HG02763 (cell line): ENCODE results near the gene CDH4.
"Not testable (repeated sequence)": the region's sequence is repeated elsewhere in the genome, so short reads cannot be mapped to it uniquely, and the experiment has no call there.

Experiments
- ATAC-seq: cut with Tn5 transposase; IDR thresholded peaks from one replicate; pipeline ENCODE4 v1.9.1; 2021; ENCODE audit warnings: mild to moderate bottlenecking, moderate library complexity; ENCODE audit not compliant: unreplicated experiment

The CDH4 gene

DNA sequence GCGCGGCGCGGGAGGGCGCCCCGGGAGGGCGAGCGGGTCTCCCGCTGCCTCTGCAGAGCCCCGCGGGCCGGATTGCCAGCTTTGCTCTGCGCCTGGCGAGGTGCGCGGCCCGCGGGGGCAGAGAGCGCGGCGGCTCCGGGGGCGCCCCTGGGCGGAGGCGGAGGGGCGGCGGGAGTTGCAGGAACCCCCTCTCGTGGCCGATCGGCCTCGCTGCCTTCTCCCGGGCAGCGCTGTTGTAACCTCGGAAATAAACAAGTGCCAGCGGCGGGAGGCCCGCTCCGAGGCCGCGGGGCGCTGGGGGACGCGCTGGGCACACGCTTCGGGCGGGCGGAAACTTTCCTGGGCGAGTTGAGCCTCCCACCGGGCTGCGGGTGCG is 1.2 kb downstream of the CDH4 start:
- ATAC-seq = no peak

DNA sequence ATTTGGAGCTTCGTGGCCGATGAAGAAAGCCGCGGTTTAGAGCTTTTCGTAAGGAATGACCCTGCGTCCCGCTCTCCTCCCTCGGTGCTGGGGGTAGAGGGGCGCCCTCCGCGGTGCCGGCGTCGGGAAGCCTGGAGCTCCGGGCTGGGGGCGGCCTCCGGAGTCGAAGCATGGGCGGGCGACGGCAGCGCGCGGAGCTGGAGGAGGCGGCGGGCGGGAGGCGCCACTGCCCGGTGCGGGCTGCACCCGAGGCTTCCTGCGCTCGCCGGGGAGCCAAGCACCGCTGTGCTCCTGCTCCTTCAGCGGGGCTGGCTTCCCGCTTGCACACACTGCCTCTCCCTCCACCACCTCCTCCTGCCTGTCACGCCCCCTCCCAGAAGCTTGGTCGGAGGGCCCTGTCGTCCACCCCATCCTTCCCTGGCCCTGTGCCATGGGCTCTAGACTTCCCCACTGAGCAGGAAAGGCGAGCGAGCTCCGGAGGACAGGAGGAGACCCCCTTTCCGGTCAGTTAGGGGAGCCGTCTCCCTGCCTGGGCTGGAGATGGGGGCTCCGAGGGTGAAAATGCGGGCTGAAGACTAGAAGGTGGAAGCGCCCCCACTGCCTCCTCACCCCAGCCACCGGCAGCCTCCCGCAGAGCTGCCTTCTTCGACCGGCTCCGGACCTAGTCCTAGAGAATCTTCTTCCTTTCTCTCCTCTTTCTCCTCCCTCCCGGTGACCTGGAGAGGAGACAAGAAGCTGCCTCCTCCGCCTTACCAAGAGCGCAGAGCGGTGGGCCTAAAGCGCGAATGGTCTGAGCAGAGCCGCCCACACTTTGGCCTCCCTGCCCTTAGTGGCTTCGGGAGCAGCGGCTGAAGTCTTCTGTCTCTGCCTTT is 1.8 kb downstream of the CDH4 start:
- no peak for ATAC-seq

DNA sequence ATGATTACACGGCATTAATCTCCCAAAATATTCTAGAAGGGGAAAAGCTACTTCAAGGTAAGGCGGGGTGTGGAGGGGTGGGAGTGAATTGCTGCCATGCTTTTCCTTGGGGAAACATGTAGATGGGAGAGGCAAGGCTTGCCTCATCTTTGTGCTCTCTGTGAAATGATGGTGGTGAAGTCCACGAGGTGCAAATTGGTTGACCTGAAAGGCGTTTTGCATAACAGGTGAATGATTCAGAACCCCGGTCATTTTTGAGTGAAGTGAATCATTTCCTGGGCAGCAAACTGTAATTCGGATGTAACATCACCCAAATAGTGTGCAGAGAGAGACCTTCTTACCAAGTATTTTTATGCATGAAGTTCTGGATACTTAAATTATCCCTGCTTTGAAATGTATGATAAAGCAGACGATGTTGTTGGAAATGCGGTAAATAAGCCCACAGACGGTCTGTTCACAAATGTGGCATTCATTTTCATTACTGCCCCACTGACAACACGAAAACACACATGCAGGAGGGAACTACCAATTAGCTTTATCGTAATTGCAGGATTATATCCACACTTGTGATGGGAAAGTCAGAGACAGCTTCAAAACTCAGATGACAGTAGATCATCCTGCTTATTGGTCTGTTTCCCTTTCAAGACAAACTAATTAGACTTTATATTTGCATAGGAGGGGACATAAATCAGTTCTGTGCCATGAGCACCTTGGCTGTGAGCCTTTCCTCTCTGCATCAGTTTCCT is 3.0 kb downstream of the CDH4 start:
- ATAC-seq = no peak

DNA sequence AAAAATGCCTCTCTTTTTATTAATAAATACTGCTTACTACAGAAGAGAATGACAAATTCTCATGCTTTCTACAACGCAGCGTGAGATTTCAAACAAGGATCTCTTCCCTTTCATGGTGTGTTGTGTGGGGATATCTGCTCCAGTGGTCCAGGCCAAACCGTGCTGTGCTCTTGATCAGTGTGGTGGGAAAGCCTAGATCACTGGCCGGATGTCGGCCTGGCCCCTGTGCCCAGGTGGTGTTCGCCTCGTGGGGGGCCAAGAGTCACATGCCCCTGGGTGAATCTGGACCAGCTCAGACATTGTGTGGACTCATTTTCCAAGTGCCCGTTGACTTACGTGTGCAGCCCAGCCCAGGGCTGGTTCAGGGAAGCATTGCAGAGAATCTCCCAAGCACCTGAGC is 4.3 kb downstream of the CDH4 start:
- ATAC-seq = no peak

DNA sequence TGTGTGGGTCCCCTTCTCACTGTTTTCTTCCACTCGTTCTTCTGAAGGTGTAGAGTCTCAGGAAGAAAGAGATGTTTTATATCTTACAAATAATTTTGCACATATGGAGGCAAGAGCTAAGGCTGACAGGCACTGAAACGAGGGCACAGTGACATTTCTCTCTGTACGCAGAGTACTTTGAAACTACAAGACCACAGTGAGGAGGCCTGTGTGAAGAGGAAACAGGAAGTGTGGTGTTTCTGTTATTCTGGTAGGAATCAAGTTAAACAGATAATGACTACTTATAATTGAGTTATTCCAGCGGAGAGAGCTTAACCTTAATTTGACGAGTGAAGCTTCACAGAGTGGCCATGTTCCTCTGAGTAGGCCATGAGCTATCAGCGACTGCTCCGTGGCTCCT is 4.8 kb downstream of the CDH4 start:
- ATAC-seq = no peak

DNA sequence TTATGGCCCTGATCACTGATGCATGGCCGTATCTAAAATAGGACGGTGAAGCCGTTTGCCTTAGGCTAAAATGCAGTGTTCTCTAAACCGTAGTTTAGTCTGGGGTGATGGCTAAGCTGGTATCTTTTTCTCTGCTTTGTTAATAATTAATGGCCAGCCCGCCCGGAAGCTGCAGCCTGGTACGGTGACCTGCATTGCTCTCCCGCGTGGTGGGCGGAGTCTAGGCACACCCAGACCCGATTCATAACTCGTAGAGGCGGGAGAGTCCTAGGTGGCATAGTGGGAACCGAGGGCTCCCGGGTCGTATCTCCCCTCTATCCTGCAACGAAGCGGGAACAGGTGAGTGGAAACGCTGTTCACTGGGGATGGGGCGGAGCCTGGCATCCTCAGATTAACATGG is 5.5 kb downstream of the CDH4 start:
- ATAC-seq = no peak

DNA sequence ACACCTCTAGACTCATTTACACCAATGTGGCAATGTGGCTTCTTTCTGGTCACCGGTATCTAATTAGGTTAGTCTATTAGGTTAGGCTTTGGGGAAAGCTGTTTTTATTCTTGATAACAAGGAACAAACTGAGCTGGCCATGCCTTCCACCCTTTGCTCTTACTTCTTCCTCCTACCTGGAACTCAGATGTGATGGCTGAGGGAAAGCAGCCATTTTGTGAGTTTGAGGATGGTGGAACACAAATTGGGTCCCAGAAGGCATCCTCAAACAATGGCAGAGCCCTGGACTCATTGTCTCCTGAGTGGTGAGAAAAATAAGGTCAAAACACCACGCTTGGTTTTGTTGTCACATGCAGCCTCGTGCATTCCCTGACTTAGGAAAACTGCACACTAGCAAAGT is 7.7 kb downstream of the CDH4 start:
- ATAC-seq = no peak

DNA sequence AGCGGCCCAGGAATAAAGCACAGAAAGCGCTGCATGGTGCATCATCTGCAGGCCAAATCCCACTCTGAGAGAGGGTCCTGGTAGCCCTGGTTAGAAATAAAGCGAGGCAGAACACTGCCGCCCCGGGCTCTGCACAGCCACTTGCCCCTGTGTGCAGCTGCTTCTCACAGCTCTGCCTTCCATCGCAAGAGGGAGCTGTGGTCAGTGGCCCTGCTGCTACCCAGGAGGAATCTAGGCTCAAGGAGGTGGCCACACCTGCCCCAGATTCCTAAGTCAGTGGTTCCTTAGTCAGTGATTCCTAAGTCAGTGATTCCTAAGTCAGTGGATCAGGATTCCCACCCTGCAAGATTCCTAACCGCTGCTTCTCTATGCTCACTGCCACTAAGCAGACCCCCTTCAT is 8.8 kb downstream of the CDH4 start:
- ATAC-seq = no peak

DNA sequence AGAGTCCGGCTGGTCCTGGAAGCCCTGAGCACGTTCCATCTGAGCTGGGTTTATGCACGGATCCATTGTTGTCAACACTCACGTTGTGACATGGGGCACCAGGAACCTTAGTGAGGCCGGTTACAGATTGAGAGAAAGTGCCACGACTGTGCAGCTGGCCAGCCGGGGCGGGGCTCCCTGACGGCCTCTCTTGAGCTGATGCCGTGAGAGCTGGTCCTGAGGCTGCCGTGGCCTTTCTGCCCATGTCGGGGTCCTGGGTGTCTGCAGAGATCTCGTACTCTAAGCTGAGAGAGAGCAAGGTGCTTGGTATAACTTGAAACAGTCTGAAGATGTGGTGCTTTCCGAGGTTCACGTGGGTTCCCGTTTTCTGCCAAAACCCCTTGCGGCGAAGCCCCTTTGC is 10.0 kb downstream of the CDH4 start:
- ATAC-seq = no peak

DNA sequence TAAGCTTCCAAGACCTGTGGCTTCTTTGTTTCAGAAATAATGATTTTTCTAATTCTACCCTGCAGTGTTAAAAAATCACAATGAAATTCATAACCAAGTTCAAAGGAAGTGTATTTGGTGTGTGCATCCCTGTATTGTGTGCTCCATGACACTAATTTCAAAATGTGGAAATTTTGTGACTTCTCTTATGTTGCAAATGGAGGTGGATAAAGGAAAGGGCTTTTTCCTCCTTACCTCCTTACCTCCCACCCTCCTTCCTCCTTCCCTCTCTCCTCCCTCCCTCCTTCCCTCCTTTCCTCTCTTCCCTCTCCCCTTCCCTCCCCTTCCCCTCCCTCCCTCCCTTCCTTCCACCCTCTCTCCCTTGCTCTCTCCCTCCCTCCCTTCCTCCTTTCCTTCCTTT is 10.5 kb downstream of the CDH4 start:
- ATAC-seq = no peak

DNA sequence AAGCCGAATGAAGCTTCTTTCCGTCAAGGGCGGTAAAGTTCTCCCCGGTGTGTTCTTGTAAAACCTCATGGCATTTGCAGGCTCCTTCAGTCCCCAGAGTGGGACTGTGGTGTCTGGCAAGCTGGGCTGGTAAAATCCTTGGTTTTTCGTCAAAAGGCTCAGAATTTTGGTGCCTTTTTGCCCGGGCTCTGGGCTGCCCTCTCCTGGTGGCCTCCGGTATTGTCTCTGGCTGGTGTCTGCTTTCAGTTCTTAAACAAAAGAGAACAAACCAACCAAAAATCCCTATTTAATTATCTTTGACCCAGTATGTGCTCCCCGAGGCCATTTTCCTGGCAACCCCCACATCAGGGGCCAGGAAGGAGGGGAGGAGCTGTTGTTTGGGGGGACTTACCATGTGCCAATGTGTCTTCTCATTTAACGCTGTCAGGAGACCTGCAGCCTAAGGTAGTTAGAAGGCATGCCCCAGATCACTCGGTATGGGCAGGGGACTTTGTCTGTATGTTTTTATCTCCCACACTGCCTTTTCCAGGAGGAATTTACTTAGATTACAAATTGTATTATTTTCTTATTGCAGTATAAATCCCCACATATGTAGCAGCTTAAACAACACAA is 11.1 kb downstream of the CDH4 start:
- no peak for ATAC-seq

DNA sequence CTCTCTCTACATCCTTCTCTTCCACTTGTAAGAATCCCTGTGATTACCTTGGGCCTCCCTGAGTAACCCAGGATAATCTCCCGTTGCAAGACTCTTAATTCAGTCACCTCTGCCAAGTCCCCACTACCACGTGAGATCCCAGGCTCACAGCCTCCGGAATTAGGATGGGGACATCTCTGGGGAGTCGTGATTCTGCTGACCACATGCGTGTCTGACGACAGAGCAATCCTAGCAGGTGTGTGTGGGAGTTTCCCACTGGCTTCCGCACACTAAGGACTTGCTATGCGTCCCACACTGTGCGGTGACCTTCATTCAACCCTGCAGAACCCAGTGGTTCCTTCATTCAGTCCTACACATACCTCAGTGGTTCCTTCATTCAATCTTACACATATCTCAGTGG is 11.9 kb downstream of the CDH4 start:
- no peak for ATAC-seq

DNA sequence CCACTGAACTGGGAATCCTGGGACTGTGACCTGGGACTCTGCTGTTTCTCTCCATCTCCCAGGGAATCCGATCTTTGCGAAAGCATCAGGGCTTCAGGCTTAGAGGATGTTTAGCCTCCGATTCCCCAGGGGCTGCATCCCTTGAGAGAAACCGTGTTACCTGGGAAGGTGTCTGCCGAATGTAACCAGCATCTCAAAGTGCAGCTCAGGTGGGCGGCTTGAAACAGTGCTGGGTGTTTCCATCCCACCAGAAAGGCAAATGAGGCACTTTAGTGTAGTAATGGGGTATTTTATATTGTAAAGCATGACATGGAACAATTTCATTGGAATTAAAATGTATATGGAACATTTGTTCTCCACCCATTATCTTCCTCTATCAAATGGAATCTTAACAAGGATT is 15.2 kb downstream of the CDH4 start:
- ATAC-seq = no peak

DNA sequence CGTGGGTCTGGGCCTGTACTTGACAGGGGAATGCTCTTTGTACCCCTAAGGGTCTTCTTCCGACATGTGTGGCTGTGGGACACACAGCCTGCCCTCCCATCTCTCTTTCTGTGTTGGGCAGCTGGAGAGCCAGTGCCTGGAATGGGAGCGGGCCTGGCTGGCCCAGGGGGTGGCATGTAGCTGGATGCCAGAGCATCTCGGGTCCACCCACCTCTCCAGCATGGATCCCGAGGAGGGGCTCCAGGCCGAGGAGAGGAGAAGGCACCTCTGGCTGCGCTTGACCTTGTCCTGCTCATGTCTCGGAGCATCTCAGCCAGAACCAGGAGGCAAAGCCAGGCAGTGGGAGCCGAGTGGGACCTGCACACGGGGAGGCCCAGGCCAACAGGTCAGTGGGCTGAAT is 16.0 kb downstream of the CDH4 start:
- ATAC-seq = no peak

DNA sequence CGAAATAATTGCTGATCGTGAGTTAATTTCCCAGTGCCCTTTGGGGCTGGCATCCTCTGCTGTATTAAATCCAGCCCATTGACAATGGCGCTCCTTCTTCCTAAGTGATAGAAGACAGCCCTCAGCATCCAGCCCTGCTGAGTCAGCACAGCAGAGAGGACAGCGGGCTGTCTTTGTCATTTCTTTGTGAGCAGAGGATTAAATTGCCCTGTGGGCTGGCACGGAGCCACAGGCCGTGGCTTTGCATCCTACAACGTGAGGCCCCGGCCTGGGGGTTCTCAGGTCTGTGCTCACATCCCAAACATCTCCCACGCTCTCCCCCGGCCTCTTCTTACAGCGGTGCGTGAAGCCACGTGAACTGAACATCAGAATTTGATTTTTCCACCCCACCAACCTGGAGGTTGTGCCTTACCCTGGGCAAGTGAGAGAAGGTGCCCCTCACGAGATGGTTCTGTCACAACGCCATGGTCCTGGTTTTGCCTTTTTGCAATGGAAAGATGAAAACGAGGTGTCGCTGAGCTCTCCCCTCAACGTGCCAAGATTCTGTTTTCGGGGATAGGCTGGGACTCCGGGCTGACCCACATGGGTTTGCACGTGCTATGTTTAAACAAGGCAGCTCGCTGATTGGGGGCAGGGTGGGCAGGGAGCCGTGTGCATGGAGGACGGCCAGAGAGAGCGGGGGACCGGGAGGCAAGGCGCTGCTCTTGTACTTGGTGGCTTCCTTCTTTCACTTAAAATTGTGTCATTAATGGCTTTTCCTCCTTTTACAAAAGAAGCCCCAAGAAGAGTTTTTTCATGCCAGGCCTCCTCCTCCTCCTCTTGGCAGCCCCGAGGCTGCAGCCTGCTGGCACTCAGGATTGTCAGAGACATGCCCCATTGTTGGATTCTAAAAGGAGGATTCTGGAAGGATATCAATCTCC is 19.5 kb downstream of the CDH4 start:
- ATAC-seq = no peak

DNA sequence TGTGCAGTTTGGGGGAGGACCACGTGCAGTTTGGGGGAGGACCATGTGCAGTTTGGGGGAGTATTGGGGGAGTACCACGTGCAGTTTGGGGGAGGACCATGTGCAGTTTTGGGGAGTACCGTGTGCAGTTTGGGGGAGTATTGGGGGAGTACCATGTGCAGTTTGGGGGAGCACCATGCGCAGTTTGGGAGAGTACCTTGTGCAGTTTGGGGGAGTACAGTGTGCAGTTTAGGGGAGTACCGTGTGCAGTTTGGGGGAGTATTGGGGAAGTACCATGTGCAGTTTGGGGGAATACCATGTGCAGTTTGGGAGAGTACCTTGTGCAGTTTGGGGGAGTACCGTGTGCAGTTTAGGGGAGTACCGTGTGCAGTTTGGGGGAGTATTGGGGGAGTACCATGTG is 21.0 kb downstream of the CDH4 start:
- ATAC-seq = not testable (repeated sequence)

DNA sequence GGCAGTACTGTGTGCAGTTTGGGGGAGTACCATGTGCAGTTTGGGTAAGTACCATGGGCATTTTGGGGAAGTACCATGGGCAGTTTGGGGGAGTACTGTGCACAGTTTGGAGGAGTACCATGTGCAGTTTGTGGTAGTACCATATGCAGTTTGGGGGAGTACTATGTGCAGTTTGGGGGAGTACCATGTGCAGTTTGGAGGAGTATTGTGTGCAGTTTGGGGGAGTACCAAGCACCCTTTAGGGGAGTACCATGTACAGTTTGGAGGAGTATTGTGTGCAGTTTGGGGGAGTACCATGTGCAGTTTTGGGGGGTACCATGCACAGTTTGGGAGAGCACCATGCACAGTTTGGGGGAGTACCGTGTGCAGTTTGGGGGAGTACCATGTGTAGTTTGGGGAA is 21.6 kb downstream of the CDH4 start:
- not testable (repeated sequence) for ATAC-seq

DNA sequence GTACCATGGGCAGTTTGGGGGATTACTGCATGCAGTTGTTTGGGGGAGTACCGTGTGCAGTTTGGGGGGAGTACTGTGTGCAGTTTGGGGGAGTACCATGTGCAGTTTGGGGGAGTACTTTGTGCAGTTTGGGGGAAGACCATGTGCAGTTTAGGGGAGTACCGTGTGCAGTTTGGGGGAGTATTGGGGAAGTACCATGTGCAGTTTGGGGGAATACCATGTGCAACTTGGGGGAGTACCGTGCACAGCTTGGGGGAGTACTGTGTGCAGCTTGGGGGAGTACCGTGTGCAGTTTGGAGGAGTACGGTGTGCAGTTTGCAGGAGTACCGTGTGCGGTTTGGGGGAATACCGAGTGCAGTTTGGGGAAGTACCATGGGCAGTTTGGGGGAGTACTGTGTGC is 22.3 kb downstream of the CDH4 start:
- ATAC-seq = no peak

DNA sequence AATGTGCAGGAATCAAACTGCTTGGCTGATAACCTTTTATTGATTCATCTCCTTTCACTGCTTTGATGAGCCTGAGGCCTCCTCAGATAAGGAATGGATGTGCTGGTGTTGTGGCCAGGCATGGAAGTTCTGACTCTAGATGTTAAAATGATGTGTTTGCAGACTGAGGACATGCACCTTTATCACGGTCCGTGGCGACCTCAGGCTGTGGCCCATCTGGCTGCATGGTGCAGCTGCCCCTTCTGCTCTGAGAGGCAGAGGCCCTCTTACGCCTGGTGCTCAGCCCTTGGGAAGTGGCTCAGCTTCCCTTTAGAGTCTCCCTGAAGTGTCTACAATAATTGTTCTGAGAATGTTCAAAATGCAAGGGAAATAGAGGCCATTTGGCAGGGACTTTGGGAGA is 26.2 kb downstream of the CDH4 start:
- no peak for ATAC-seq

DNA sequence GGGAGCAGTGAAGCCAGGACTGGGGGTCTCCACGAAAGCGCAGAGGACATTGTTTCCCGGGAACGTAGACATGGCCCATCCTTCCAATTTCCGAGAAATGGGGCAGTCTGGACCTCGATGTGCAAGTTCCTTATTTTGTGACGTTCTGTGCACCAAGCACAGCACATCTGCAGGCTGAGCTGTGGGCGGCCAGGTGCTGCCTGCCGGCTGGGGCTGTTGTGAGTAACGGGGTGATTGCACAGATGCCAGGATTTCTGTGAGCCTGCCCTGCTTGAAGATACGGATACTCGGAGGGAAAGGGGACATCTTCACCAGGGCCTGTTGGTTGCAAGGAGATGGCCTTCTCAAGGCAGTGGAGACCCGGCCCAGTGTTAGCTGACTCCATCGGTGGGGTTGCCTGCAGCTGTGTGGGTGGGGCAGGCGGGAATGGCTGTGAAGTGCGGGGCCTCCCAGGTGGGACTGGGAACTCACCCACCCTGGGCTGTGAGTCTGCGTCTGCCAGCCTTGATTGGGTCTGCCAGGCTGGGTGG is 27.6 kb downstream of the CDH4 start:
- no peak for ATAC-seq
